Stimulated activated CD8-positive, alpha-beta memory T cell treated with anti-CD3 and anti-CD28 coated beads, Interleukin-2, amount 100 ng/mL, for 1 hour (primary cell): ENCODE measurements around the gene GLT6D1.

ENCODE experiments used
- DNase-seq, 2 donors: peaks; one replicate each; pipeline ENCODE4 v3.0.0-alpha.2; 2020; ENCODE audit warnings: low read depth in 2 of 2

Gene GLT6D1

GRCh38 chr9:135622415-135623020 lies 16.8 kb downstream of the GLT6D1 start:
- no peak for DNase-seq

GRCh38 chr9:135620558-135620957 lies 18.8 kb downstream of the GLT6D1 start:
- no peak for DNase-seq

- DNase-seq = no peak
These were observed 19.8 kb downstream of the GLT6D1 start for GRCh38 chr9:135619599-135619886.

- DNase-seq = no peak
These were observed 20.3 kb downstream of the GLT6D1 start for GRCh38 chr9:135618866-135619598.

- no peak for DNase-seq
These were observed 21.3 kb downstream of the GLT6D1 start for GRCh38 chr9:135617991-135618411.

GRCh38 chr9:135617538-135617900 lies 21.8 kb downstream of the GLT6D1 start:
- no peak for DNase-seq

GRCh38 chr9:135616619-135617537 lies 22.5 kb downstream of the GLT6D1 start:
- DNase-seq = no peak

GRCh38 chr9:135615666-135616618 lies 23.4 kb downstream of the GLT6D1 start:
- no peak for DNase-seq

- DNase-seq = no peak
These were observed 24.3 kb downstream of the GLT6D1 start for GRCh38 chr9:135614821-135615665.

GRCh38 chr9:135613946-135614805 lies 25.2 kb downstream of the GLT6D1 start:
- no peak for DNase-seq

- DNase-seq = no peak
These were observed 26.1 kb downstream of the GLT6D1 start for GRCh38 chr9:135612981-135613910.

- DNase-seq = no peak
These were observed 26.9 kb downstream of the GLT6D1 start for GRCh38 chr9:135612437-135612836.

GRCh38 chr9:135611875-135612209 lies 27.5 kb downstream of the GLT6D1 start:
- no peak for DNase-seq

- DNase-seq = no peak
These were observed 28.0 kb downstream of the GLT6D1 start for GRCh38 chr9:135611142-135611874.

- DNase-seq = no peak
These were observed 28.8 kb downstream of the GLT6D1 start for GRCh38 chr9:135610290-135611141.

- DNase-seq = no peak
These were observed 29.9 kb downstream of the GLT6D1 start for GRCh38 chr9:135609366-135609955.

- DNase-seq = no peak
These were observed 30.4 kb downstream of the GLT6D1 start for GRCh38 chr9:135608999-135609317.
